ENCODE data around the gene ITGA2.

The ITGA2 gene

GRCh38 chr5:53059281-53059680 is 70.1 kb downstream of the ITGA2 start:
- DNase-seq (ENCODE audit: low read depth): no peak

- no peak for DNase-seq (ENCODE audit: low read depth)
Observed at GRCh38 chr5:53063176-53063575, 74.0 kb downstream of the ITGA2 start.

GRCh38 chr5:53063791-53064190 is 74.6 kb downstream of the ITGA2 start:
- DNase-seq (ENCODE audit: low read depth): no peak

- DNase-seq (ENCODE audit: low read depth): no peak
Observed at GRCh38 chr5:53066088-53066487, 76.9 kb downstream of the ITGA2 start.

GRCh38 chr5:53067641-53068040 is 78.5 kb downstream of the ITGA2 start:
- no peak for DNase-seq (ENCODE audit: low read depth)

- no peak for DNase-seq (ENCODE audit: low read depth)
Observed at GRCh38 chr5:53068291-53068836, 79.2 kb downstream of the ITGA2 start.

GRCh38 chr5:53069626-53070025 is 80.5 kb downstream of the ITGA2 start:
- no peak for DNase-seq (ENCODE audit: low read depth)

GRCh38 chr5:53071298-53071697 is 82.1 kb downstream of the ITGA2 start:
- DNase-seq (ENCODE audit: low read depth): no peak

- DNase-seq (ENCODE audit: low read depth): no peak
Observed at GRCh38 chr5:53071738-53072137, 82.6 kb downstream of the ITGA2 start.

- no peak for DNase-seq (ENCODE audit: low read depth)
Observed at GRCh38 chr5:53073348-53073747, 84.2 kb downstream of the ITGA2 start.

GRCh38 chr5:53076014-53076583 is 86.9 kb downstream of the ITGA2 start:
- DNase-seq (ENCODE audit: low read depth): no peak

GRCh38 chr5:53080271-53080670 is 91.1 kb downstream of the ITGA2 start:
- DNase-seq (ENCODE audit: low read depth): no peak

GRCh38 chr5:53083927-53084326 is 94.8 kb downstream of the ITGA2 start:
- DNase-seq (ENCODE audit: low read depth): no peak

GRCh38 chr5:53084546-53085255 is 95.5 kb downstream of the ITGA2 start:
- DNase-seq (ENCODE audit: low read depth): no peak

GRCh38 chr5:53087171-53087570 is 98.0 kb downstream of the ITGA2 start:
- DNase-seq (ENCODE audit: low read depth): no peak

- no peak for DNase-seq (ENCODE audit: low read depth)
Observed at GRCh38 chr5:53087621-53088121, 98.5 kb downstream of the ITGA2 start.

GRCh38 chr5:53089481-53089991 is 100.4 kb downstream of the ITGA2 start:
- no peak for DNase-seq (ENCODE audit: low read depth)

- DNase-seq (ENCODE audit: low read depth): no peak
Observed at GRCh38 chr5:53090229-53090628, 101.1 kb downstream of the ITGA2 start.

GRCh38 chr5:53091289-53091688 is 102.1 kb downstream of the ITGA2 start:
- DNase-seq (ENCODE audit: low read depth): no peak

- DNase-seq (ENCODE audit: low read depth): no peak
Observed at GRCh38 chr5:53092242-53092641, 103.1 kb downstream of the ITGA2 start.

GRCh38 chr5:53095217-53095616 is 106.1 kb downstream of the ITGA2 start:
- no peak for DNase-seq (ENCODE audit: low read depth)

- DNase-seq (ENCODE audit: low read depth): peak; percentile 10
Observed at GRCh38 chr5:53095931-53096525, 106.9 kb downstream of the ITGA2 start.

GRCh38 chr5:53099546-53099945 is 110.4 kb downstream of the ITGA2 start:
- no peak for DNase-seq (ENCODE audit: low read depth)
